GM23338 (cell line): ENCODE results near the gene NT5C2. TPM values are rescaled to one million over a fixed set of nuclear protein-coding genes. Genes with fewer than 3 reads are reported as not detected.

Experiments used
- ATAC-seq: fragments of 200-7000 bp; cut with Tn5 transposase; 3 replicates; pipeline ENCODE4 v1.9.1; 2020
- DNase-seq: peaks from one replicate; pipeline ENCODE4 v3.0.0-alpha.2; 2015; ENCODE audit warnings: low spot score
- H2AFZ ChIP-seq: fragments of 200-600 bp; sonication (generic); 2 replicates; pipeline ENCODE4 v1.8.0; 2016; ENCODE audit warnings: antibody characterized with exemption, mild to moderate bottlenecking, moderate library complexity
- H3F3A ChIP-seq: fragments of 200-600 bp; sonication (generic); replicated peaks from 2 replicates; pipeline ENCODE4 v1.8.0; 2017; ENCODE audit warnings: antibody characterized with exemption, mixed run types, low read depth
- H3K27ac ChIP-seq: fragments of 200-600 bp; sonication (generic); 2 replicates; pipeline ENCODE4 v1.6.1; 2016; ENCODE audit warnings: low read depth
- H3K27me3 ChIP-seq: fragments of 200-600 bp; sonication (generic); 2 replicates; pipeline ENCODE4 v1.8.0; 2016; ENCODE audit warnings: mild to moderate bottlenecking, mixed run types, moderate library complexity; ENCODE audit not compliant: insufficient read depth
- H3K36me3 ChIP-seq: fragments of 200-600 bp; sonication (generic); 2 replicates; pipeline ENCODE4 v1.8.0; 2016; ENCODE audit warnings: mild to moderate bottlenecking; ENCODE audit not compliant: insufficient read depth
- H3K4me1 ChIP-seq: fragments of 200-600 bp; sonication (generic); 2 replicates; pipeline ENCODE4 v1.8.0; 2016; ENCODE audit warnings: mild to moderate bottlenecking, moderate library complexity; ENCODE audit not compliant: insufficient read depth
- H3K4me2 ChIP-seq: fragments of 200-600 bp; sonication (generic); 2 replicates; pipeline ENCODE4 v1.7.1; 2017; ENCODE audit warnings: mixed run types
- H3K4me3 ChIP-seq: fragments of 200-600 bp; sonication (generic); 2 replicates; pipeline ENCODE4 v1.6.1; 2016; ENCODE audit warnings: mixed run types
- H3K79me2 ChIP-seq: fragments of 200-600 bp; sonication (generic); replicated peaks from 2 replicates; pipeline ENCODE4 v1.8.0; 2017; ENCODE audit warnings: mild to moderate bottlenecking; ENCODE audit not compliant: insufficient read depth
- H3K9me2 ChIP-seq: fragments of 200-600 bp; sonication (generic); 2 replicates; pipeline ENCODE4 v1.8.0; 2017; ENCODE audit not compliant: insufficient read depth
- H4K20me1 ChIP-seq: fragments of 200-600 bp; sonication (generic); replicated peaks from 2 replicates; pipeline ENCODE4 v1.8.0; 2017; ENCODE audit warnings: mild to moderate bottlenecking; ENCODE audit not compliant: insufficient read depth
- H3K27ac Mint-ChIP-seq: 2 replicates; pipeline ENCODE4 v1.8.0; 2020; ENCODE audit warnings: inconsistent platforms, mild to moderate bottlenecking, moderate library complexity, mixed read lengths
- H3K27me3 Mint-ChIP-seq: 3 replicates; pipeline ENCODE4 v1.8.0; 2022; ENCODE audit warnings: low read depth, mild to moderate bottlenecking, moderate library complexity, mixed read lengths, inconsistent platforms; ENCODE audit not compliant: insufficient read depth, poor library complexity
- H3K36me3 Mint-ChIP-seq: 3 replicates; pipeline ENCODE4 v1.8.0; 2021; ENCODE audit warnings: low read depth, mild to moderate bottlenecking, inconsistent platforms, moderate library complexity, mixed read lengths
- H3K4me1 Mint-ChIP-seq: 3 replicates; pipeline ENCODE4 v1.8.0; 2020; ENCODE audit warnings: mild to moderate bottlenecking, inconsistent platforms, mixed read lengths
- H3K4me3 Mint-ChIP-seq: 3 replicates; pipeline ENCODE4 v1.8.0; 2021; ENCODE audit warnings: moderate library complexity, mild to moderate bottlenecking, inconsistent platforms, mixed read lengths
- H3K9me3 Mint-ChIP-seq: 3 replicates; pipeline ENCODE4 v1.8.0; 2020; ENCODE audit warnings: moderate library complexity, mild to moderate bottlenecking, inconsistent platforms, mixed read lengths
- CREB1 ChIP-seq: fragments of 250-450 bp; sonication (Bioruptor Pico); IDR thresholded peaks from 2 replicates; pipeline ENCODE4 v1.5.0; 2020; ENCODE audit warnings: low read depth, mild to moderate bottlenecking, moderate library complexity
- CTCF ChIP-seq, 2 experiments: fragments of 200-600 bp in 1 of 2; sonication (generic) in 1 of 2; conservative IDR thresholded peaks; 2 replicates each; pipeline versions ENCODE4 v1.5.1 to v1.6.1; 2016 to 2017; ENCODE audit warnings: antibody characterized with exemption in 2 of 2, low read depth in 2 of 2, mild to moderate bottlenecking in 2 of 2, moderate library complexity in 1 of 2
- EZH2 ChIP-seq: fragments of 200-600 bp; sonication (generic); IDR thresholded peaks from one replicate; pipeline ENCODE4 v1.8.0; 2017; ENCODE audit warnings: antibody characterized with exemption, mild to moderate bottlenecking, low read depth; ENCODE audit not compliant: unreplicated experiment
- EZH2phosphoT487 ChIP-seq: fragments of 200-600 bp; sonication (generic); IDR thresholded peaks from one replicate; pipeline ENCODE4 v1.8.1; 2018; ENCODE audit warnings: antibody characterized with exemption; ENCODE audit not compliant: unreplicated experiment
- JUNB ChIP-seq: IDR thresholded peaks from one replicate; pipeline ENCODE4 v1.6.1; 2016; ENCODE audit warnings: antibody characterized with exemption; ENCODE audit not compliant: unreplicated experiment
- NANOG ChIP-seq: IDR thresholded peaks from 2 replicates; pipeline ENCODE4 v1.6.1; 2016; ENCODE audit warnings: antibody characterized with exemption, borderline replicate concordance
- POLR2AphosphoS5 ChIP-seq: IDR thresholded peaks from 2 replicates; pipeline ENCODE4 v1.6.1; 2016; ENCODE audit warnings: antibody characterized with exemption, low read depth
- STAT1 ChIP-seq: IDR thresholded peaks from one replicate; pipeline ENCODE4 v1.6.1; 2016; ENCODE audit warnings: antibody characterized with exemption; ENCODE audit not compliant: unreplicated experiment
- ZNF114 ChIP-seq: fragments of 250-450 bp; sonication (Bioruptor Pico); IDR thresholded peaks from 2 replicates; pipeline ENCODE4 v1.5.0; 2020; ENCODE audit warnings: mild to moderate bottlenecking, moderate library complexity
- ZNF331 ChIP-seq: fragments of 250-450 bp; sonication (Bioruptor Pico); IDR thresholded peaks from 2 replicates; pipeline ENCODE4 v1.5.0; 2020; ENCODE audit warnings: low read depth, mild to moderate bottlenecking, moderate library complexity
- polyA plus RNA-seq: library from polyadenylated mRNA; unstranded; fragments of >200 nt; fragmentation: Nextera tagmentation; extraction: Ambion mirVana; gene quantifications from 2 replicates; pipeline ENCODE4 v1.2.1, GENCODE V29; 2016
- total RNA-seq: library from RNA; depleted of rRNA; stranded (reverse); fragments of >200 nt; shearing (Covaris generic); gene quantifications from 2 replicates; pipeline ENCODE4 v1.2.3, GENCODE V29; 2014
- TF ChIP-seq, protein P1 (sequence below): IDR thresholded peaks from one replicate; pipeline ENCODE4 v1.6.1; 2018; ENCODE audit warnings: antibody characterized with exemption; ENCODE audit not compliant: unreplicated experiment
- TF ChIP-seq, protein P2 (sequence below): fragments of 250-450 bp; sonication (Bioruptor Pico); IDR thresholded peaks from 2 replicates; pipeline ENCODE4 v1.5.0; 2020; ENCODE audit warnings: mild to moderate bottlenecking, moderate library complexity
- TF ChIP-seq, protein P3 (sequence below): IDR thresholded peaks from 2 replicates; pipeline ENCODE4 v1.6.1; 2016; ENCODE audit warnings: antibody characterized with exemption

Gene NT5C2
- total and polyA plus RNA-seq, 2 experiments from 2014 or later, result 33.9 to 85.4 TPM

DNA sequence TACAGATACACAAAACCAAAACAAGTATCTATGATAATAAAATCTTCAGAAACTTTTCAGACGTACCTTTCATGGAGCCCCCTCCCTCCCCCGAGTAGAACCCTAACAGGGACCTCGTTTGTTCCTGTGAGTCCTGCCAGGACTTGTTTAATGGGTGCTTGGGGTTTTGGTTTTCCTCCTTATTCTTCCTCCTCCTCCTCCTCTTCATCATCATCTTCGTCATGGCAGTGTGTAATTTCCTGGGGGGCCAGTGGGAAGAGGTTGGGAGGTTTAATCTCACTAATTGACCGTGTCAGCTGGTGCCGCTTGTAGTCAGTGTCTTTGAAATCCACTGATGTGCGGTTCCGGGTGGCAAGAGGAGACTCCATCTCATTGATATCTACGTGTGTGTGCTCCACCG is 103.6 kb downstream of the NT5C2 start:
- H3K4me1 ChIP-seq, result no peaks in the 10 kb centered on the region
- no peaks in the 10 kb centered on the region for H3K4me1 Mint-ChIP-seq
- no peak for ATAC-seq
- peaks cover 49% of the 10 kb centered on the region for H3K36me3 ChIP-seq
- H3K79me2 ChIP-seq, result no peaks in the 10 kb centered on the region
- TF ChIP-seq POLR2AphosphoS5, result no peak
- no peak for TF ChIP-seq EZH2phosphoT487
- TF ChIP-seq STAT1, result no peak
- no peak for TF ChIP-seq NANOG
- TF ChIP-seq, protein P1, sequence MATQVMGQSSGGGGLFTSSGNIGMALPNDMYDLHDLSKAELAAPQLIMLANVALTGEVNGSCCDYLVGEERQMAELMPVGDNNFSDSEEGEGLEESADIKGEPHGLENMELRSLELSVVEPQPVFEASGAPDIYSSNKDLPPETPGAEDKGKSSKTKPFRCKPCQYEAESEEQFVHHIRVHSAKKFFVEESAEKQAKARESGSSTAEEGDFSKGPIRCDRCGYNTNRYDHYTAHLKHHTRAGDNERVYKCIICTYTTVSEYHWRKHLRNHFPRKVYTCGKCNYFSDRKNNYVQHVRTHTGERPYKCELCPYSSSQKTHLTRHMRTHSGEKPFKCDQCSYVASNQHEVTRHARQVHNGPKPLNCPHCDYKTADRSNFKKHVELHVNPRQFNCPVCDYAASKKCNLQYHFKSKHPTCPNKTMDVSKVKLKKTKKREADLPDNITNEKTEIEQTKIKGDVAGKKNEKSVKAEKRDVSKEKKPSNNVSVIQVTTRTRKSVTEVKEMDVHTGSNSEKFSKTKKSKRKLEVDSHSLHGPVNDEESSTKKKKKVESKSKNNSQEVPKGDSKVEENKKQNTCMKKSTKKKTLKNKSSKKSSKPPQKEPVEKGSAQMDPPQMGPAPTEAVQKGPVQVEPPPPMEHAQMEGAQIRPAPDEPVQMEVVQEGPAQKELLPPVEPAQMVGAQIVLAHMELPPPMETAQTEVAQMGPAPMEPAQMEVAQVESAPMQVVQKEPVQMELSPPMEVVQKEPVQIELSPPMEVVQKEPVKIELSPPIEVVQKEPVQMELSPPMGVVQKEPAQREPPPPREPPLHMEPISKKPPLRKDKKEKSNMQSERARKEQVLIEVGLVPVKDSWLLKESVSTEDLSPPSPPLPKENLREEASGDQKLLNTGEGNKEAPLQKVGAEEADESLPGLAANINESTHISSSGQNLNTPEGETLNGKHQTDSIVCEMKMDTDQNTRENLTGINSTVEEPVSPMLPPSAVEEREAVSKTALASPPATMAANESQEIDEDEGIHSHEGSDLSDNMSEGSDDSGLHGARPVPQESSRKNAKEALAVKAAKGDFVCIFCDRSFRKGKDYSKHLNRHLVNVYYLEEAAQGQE, result no peak
- TF ChIP-seq ZNF331, result no peak
- no peak for TF ChIP-seq EZH2
- TF ChIP-seq, protein P2, sequence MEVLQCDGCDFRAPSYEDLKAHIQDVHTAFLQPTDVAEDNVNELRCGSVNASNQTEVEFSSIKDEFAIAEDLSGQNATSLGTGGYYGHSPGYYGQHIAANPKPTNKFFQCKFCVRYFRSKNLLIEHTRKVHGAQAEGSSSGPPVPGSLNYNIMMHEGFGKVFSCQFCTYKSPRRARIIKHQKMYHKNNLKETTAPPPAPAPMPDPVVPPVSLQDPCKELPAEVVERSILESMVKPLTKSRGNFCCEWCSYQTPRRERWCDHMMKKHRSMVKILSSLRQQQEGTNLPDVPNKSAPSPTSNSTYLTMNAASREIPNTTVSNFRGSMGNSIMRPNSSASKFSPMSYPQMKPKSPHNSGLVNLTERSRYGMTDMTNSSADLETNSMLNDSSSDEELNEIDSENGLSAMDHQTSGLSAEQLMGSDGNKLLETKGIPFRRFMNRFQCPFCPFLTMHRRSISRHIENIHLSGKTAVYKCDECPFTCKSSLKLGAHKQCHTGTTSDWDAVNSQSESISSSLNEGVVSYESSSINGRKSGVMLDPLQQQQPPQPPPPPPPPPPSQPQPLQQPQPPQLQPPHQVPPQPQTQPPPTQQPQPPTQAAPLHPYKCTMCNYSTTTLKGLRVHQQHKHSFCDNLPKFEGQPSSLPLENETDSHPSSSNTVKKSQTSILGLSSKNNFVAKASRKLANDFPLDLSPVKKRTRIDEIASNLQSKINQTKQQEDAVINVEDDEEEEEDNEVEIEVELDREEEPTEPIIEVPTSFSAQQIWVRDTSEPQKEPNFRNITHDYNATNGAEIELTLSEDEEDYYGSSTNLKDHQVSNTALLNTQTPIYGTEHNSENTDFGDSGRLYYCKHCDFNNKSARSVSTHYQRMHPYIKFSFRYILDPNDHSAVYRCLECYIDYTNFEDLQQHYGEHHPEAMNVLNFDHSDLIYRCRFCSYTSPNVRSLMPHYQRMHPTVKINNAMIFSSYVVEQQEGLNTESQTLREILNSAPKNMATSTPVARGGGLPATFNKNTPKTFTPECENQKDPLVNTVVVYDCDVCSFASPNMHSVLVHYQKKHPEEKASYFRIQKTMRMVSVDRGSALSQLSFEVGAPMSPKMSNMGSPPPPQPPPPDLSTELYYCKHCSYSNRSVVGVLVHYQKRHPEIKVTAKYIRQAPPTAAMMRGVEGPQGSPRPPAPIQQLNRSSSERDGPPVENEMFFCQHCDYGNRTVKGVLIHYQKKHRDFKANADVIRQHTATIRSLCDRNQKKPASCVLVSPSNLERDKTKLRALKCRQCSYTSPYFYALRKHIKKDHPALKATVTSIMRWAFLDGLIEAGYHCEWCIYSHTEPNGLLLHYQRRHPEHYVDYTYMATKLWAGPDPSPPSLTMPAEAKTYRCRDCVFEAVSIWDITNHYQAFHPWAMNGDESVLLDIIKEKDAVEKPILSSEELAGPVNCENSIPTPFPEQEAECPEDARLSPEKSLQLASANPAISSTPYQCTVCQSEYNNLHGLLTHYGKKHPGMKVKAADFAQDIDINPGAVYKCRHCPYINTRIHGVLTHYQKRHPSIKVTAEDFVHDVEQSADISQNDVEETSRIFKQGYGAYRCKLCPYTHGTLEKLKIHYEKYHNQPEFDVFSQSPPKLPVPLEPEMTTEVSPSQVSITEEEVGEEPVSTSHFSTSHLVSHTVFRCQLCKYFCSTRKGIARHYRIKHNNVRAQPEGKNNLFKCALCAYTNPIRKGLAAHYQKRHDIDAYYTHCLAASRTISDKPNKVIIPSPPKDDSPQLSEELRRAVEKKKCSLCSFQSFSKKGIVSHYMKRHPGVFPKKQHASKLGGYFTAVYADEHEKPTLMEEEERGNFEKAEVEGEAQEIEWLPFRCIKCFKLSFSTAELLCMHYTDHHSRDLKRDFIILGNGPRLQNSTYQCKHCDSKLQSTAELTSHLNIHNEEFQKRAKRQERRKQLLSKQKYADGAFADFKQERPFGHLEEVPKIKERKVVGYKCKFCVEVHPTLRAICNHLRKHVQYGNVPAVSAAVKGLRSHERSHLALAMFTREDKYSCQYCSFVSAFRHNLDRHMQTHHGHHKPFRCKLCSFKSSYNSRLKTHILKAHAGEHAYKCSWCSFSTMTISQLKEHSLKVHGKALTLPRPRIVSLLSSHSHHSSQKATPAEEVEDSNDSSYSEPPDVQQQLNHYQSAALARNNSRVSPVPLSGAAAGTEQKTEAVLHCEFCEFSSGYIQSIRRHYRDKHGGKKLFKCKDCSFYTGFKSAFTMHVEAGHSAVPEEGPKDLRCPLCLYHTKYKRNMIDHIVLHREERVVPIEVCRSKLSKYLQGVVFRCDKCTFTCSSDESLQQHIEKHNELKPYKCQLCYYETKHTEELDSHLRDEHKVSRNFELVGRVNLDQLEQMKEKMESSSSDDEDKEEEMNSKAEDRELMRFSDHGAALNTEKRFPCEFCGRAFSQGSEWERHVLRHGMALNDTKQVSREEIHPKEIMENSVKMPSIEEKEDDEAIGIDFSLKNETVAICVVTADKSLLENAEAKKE (CRISPR knock-in tag), result no peak
- TF ChIP-seq JUNB, result no peak
- TF ChIP-seq, protein P3, sequence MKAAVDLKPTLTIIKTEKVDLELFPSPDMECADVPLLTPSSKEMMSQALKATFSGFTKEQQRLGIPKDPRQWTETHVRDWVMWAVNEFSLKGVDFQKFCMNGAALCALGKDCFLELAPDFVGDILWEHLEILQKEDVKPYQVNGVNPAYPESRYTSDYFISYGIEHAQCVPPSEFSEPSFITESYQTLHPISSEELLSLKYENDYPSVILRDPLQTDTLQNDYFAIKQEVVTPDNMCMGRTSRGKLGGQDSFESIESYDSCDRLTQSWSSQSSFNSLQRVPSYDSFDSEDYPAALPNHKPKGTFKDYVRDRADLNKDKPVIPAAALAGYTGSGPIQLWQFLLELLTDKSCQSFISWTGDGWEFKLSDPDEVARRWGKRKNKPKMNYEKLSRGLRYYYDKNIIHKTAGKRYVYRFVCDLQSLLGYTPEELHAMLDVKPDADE, result no peak
- TF ChIP-seq CREB1 (CRISPR knock-in tag), result no peak
- TF ChIP-seq ZNF114 (CRISPR knock-in tag), result no peak
- no peak for TF ChIP-seq CTCF (conservative IDR thresholded peaks at IDR 0.05; ENCODE audit: low read depth in 2 of 2)
- H3K9me2 ChIP-seq, result no peaks in the 10 kb centered on the region
- no peak overlapping the region for H3K4me2 ChIP-seq
- H3K36me3 Mint-ChIP-seq, result peaks cover 55% of the 10 kb centered on the region
- DNase-seq, result no peak
- no peaks in the 10 kb centered on the region for H3K27me3 Mint-ChIP-seq
- no peak overlapping the region for H3K4me3 ChIP-seq
- H3K4me3 Mint-ChIP-seq, result no peak overlapping the region
- no peaks in the 10 kb centered on the region for H3K9me3 Mint-ChIP-seq
- peaks cover 13% of the 10 kb centered on the region for H3F3A ChIP-seq
- no peak overlapping the region for H2AFZ ChIP-seq
- no peak overlapping the region for H3K27ac ChIP-seq
- H3K27ac Mint-ChIP-seq, result no peak overlapping the region
- H4K20me1 ChIP-seq, result 0 out of 2 replicates have a peak, but pooled peaks cover 3% of the 10 kb centered on the region
- no peaks in the 10 kb centered on the region for H3K27me3 ChIP-seq
